Naive B cell (primary cell): ENCODE data around the gene CHRNA10. TPM values are rescaled to one million over a fixed set of nuclear protein-coding genes. Genes with fewer than 3 reads are reported as not detected.
A peak's percentile ranks its signal among the peaks of the same experiment; 100 is the strongest.

Experiments
- ATAC-seq, 2 donors: fragments of 150-1000 bp; cut with Tn5 transposase; 2 replicates each; pipeline ENCODE4 v1.10.0; 2021; ENCODE audit warnings: low read depth in 2 of 2, mild to moderate bottlenecking in 2 of 2, moderate library complexity in 2 of 2
- DNase-seq: peaks from one replicate; pipeline ENCODE4 v3.0.0; 2022
- H3K27ac Mint-ChIP-seq, 6 donors: one replicate each; pipeline ENCODE4 v1.8.0; 2020 to 2022; ENCODE audit warnings: mild to moderate bottlenecking in 6 of 6, mixed read lengths in 6 of 6, moderate library complexity in 5 of 6, inconsistent platforms in 2 of 6
- H3K27me3 Mint-ChIP-seq, 3 donors: one replicate each; pipeline ENCODE4 v1.8.0; 2021 to 2022; ENCODE audit warnings: mixed read lengths in 3 of 3, mild to moderate bottlenecking in 1 of 3
- H3K36me3 Mint-ChIP-seq, 2 donors: one replicate each; pipeline ENCODE4 v1.8.0; 2020 to 2022; ENCODE audit warnings: mixed read lengths in 2 of 2, inconsistent platforms in 1 of 2, mild to moderate bottlenecking in 1 of 2
- H3K4me1 Mint-ChIP-seq, 3 donors: one replicate each; pipeline ENCODE4 v1.8.0; 2020 to 2022; ENCODE audit warnings: mixed read lengths in 3 of 3, inconsistent platforms in 1 of 3, mild to moderate bottlenecking in 1 of 3, moderate library complexity in 1 of 3
- H3K4me3 Mint-ChIP-seq, 8 donors: one replicate each; pipeline ENCODE4 v1.8.0; 2020 to 2022; ENCODE audit warnings: mild to moderate bottlenecking in 8 of 8, mixed read lengths in 8 of 8, moderate library complexity in 8 of 8, inconsistent platforms in 2 of 8
- H3K9me3 Mint-ChIP-seq, 7 donors: one replicate each; pipeline ENCODE4 v1.8.0; 2020 to 2022; ENCODE audit warnings: mixed read lengths in 7 of 7, mild to moderate bottlenecking in 5 of 7, inconsistent platforms in 2 of 7, moderate library complexity in 1 of 7
- polyA plus RNA-seq, 6 donors: library from polyadenylated mRNA; unstranded; fragments of 300-500 nt; fragmentation: Illumina TruSeq; gene quantifications; one replicate each; pipeline ENCODE4 v1.2.3, GENCODE V29; 2021; ENCODE audit warnings: low read depth in 6 of 6

CHRNA10 gene
- polyA plus RNA-seq, 6 donors from 2014 or later, result 0.15 to 0.64 (median 0.27) TPM; not detected in 3

GRCh38 chr11:3638513-3638912 is 32.7 kb downstream of the CHRNA10 start:
- H3K27me3 Mint-ChIP-seq, result peaks cover 9 to 62% (median 40%) of the 10 kb centered on the region in 3 donors
- no peak for ATAC-seq
- peak overlapping the region in 1 of 6 donors; percentile 34 for H3K27ac Mint-ChIP-seq
- peaks cover 0 to under 1% (median 0%) of the 10 kb centered on the region in 7 donors for H3K9me3 Mint-ChIP-seq
- peaks cover 0 to 7% of the 10 kb centered on the region in 2 donors for H3K36me3 Mint-ChIP-seq
- peaks cover 6 to 12% (median 10%) of the 10 kb centered on the region in 3 donors for H3K4me1 Mint-ChIP-seq
- H3K4me3 Mint-ChIP-seq, result no peak overlapping the region
- no peak for DNase-seq

- no peak for ATAC-seq
- H3K9me3 Mint-ChIP-seq, result peaks cover 0 to 2% (median 0%) of the 10 kb centered on the region in 7 donors
- H3K27me3 Mint-ChIP-seq, result peaks cover 4 to 53% (median 28%) of the 10 kb centered on the region in 3 donors
- DNase-seq, result no peak
- peaks cover 0 to 5% (median 4%) of the 10 kb centered on the region in 3 donors for H3K4me1 Mint-ChIP-seq
- peaks cover 0 to 7% of the 10 kb centered on the region in 2 donors for H3K36me3 Mint-ChIP-seq
- peak overlapping the region in 1 of 6 donors; percentile 20 for H3K27ac Mint-ChIP-seq
- no peak overlapping the region for H3K4me3 Mint-ChIP-seq
Measured at GRCh38 chr11:3637201-3637600, 34.0 kb downstream of the CHRNA10 start.

GRCh38 chr11:3635641-3636375 is 35.4 kb downstream of the CHRNA10 start:
- H3K4me1 Mint-ChIP-seq, result no peaks in the 10 kb centered on the region
- H3K9me3 Mint-ChIP-seq, result peaks cover 0 to 2% (median 0%) of the 10 kb centered on the region in 7 donors
- no peak for ATAC-seq
- H3K27me3 Mint-ChIP-seq, result peaks cover 4 to 44% (median 21%) of the 10 kb centered on the region in 3 donors
- no peak for DNase-seq
- no peaks in the 10 kb centered on the region for H3K36me3 Mint-ChIP-seq
- H3K27ac Mint-ChIP-seq, result no peak overlapping the region
- H3K4me3 Mint-ChIP-seq, result no peak overlapping the region

GRCh38 chr11:3632070-3632660 is 39.0 kb downstream of the CHRNA10 start:
- H3K36me3 Mint-ChIP-seq, result peaks cover 0 to 7% of the 10 kb centered on the region in 2 donors
- no peak for DNase-seq
- no peak for ATAC-seq
- no peaks in the 10 kb centered on the region for H3K4me1 Mint-ChIP-seq
- no peak overlapping the region for H3K4me3 Mint-ChIP-seq
- H3K27me3 Mint-ChIP-seq, result peaks cover 0 to 35% (median 11%) of the 10 kb centered on the region in 3 donors
- no peak overlapping the region for H3K27ac Mint-ChIP-seq
- peaks cover 0 to 2% (median 0%) of the 10 kb centered on the region in 7 donors for H3K9me3 Mint-ChIP-seq

- Mint-ChIP-seq H3K27me3 (peaks cover 0 to 28% (median 15%) of the 10 kb centered on the region in 3 donors), H3K4me1 (peaks cover 4 to 7% (median 5%) of the 10 kb centered on the region in 3 donors), H3K4me3 (no peak overlapping the region), H3K36me3 (peaks cover 0 to 7% of the 10 kb centered on the region in 2 donors), H3K27ac (no peak overlapping the region), H3K9me3 (peaks cover 0 to 2% (median 0%) of the 10 kb centered on the region in 7 donors)
- ATAC-seq (no peak), DNase-seq (no peak)
Measured at GRCh38 chr11:3631331-3631730, 39.9 kb downstream of the CHRNA10 start.

GRCh38 chr11:3627291-3627690 is 43.9 kb downstream of the CHRNA10 start:
- H3K4me3 Mint-ChIP-seq, result no peak overlapping the region
- peaks cover 0 to 7% of the 10 kb centered on the region in 2 donors for H3K36me3 Mint-ChIP-seq
- no peak for ATAC-seq
- peaks cover 0 to 8% (median 8%) of the 10 kb centered on the region in 3 donors for H3K27me3 Mint-ChIP-seq
- H3K27ac Mint-ChIP-seq, result peak overlapping the region in 1 of 6 donors; percentile 14
- no peaks in the 10 kb centered on the region for H3K9me3 Mint-ChIP-seq
- peaks cover 4 to 10% (median 5%) of the 10 kb centered on the region in 3 donors for H3K4me1 Mint-ChIP-seq
- DNase-seq, result no peak

GRCh38 chr11:3626250-3626960 is 44.8 kb downstream of the CHRNA10 start:
- Mint-ChIP-seq H3K27ac (peak overlapping the region in 2 of 6 donors; percentile 14 to 88), H3K4me3 (no peak overlapping the region), H3K9me3 (no peaks in the 10 kb centered on the region), H3K27me3 (peaks cover 0 to 8% (median 8%) of the 10 kb centered on the region in 3 donors), H3K4me1 (peaks cover 4 to 10% (median 5%) of the 10 kb centered on the region in 3 donors), H3K36me3 (peaks cover 0 to 7% of the 10 kb centered on the region in 2 donors)
- ATAC-seq, result no peak
- no peak for DNase-seq

- Mint-ChIP-seq H3K36me3 (peaks cover 0 to 4% of the 10 kb centered on the region in 2 donors), H3K9me3 (no peaks in the 10 kb centered on the region), H3K27ac (no peak overlapping the region), H3K27me3 (peaks cover 0 to 8% (median 5%) of the 10 kb centered on the region in 3 donors), H3K4me1 (peaks cover 4 to 10% (median 5%) of the 10 kb centered on the region in 3 donors), H3K4me3 (no peak overlapping the region)
- no peak for ATAC-seq
- DNase-seq, result no peak
Measured at GRCh38 chr11:3623767-3624458, 47.3 kb downstream of the CHRNA10 start.

- ATAC-seq, result no peak
- Mint-ChIP-seq H3K27me3 (peaks cover 0 to 8% (median 0%) of the 10 kb centered on the region in 3 donors), H3K27ac (no peak overlapping the region), H3K9me3 (no peaks in the 10 kb centered on the region), H3K4me3 (no peak overlapping the region), H3K36me3 (no peaks in the 10 kb centered on the region), H3K4me1 (peaks cover 4 to 10% (median 5%) of the 10 kb centered on the region in 3 donors)
- DNase-seq, result no peak
Measured at GRCh38 chr11:3623121-3623520, 48.1 kb downstream of the CHRNA10 start.

GRCh38 chr11:3622521-3622920 is 48.7 kb downstream of the CHRNA10 start:
- Mint-ChIP-seq H3K36me3 (no peaks in the 10 kb centered on the region), H3K27me3 (peaks cover 0 to 8% (median 0%) of the 10 kb centered on the region in 3 donors), H3K27ac (no peak overlapping the region), H3K4me1 (peaks cover 4 to 10% (median 5%) of the 10 kb centered on the region in 3 donors), H3K4me3 (no peak overlapping the region), H3K9me3 (no peaks in the 10 kb centered on the region)
- DNase-seq (no peak), ATAC-seq (no peak)

GRCh38 chr11:3617990-3618389 is 53.2 kb downstream of the CHRNA10 start:
- H3K27ac Mint-ChIP-seq, result peak overlapping the region in 1 of 6 donors; percentile 71
- H3K27me3 Mint-ChIP-seq, result peaks cover 0 to 10% (median 9%) of the 10 kb centered on the region in 3 donors
- ATAC-seq (no peak), DNase-seq (no peak)
- no peak overlapping the region for H3K4me3 Mint-ChIP-seq
- H3K9me3 Mint-ChIP-seq, result no peaks in the 10 kb centered on the region
- no peaks in the 10 kb centered on the region for H3K36me3 Mint-ChIP-seq
- peaks cover 13 to 15% (median 13%) of the 10 kb centered on the region in 3 donors for H3K4me1 Mint-ChIP-seq

- Mint-ChIP-seq H3K27ac (peak overlapping the region in 1 of 6 donors; percentile 28), H3K36me3 (no peaks in the 10 kb centered on the region), H3K4me3 (no peak overlapping the region), H3K27me3 (peaks cover 3 to 10% (median 9%) of the 10 kb centered on the region in 3 donors), H3K9me3 (peaks cover 0 to 7% (median 3%) of the 10 kb centered on the region in 7 donors), H3K4me1 (peaks cover 13 to 15% (median 13%) of the 10 kb centered on the region in 3 donors)
- no peak for DNase-seq
- no peak for ATAC-seq
Measured at GRCh38 chr11:3616721-3617460, 54.3 kb downstream of the CHRNA10 start.
